ENCODE data around the gene AMTN.

- TF ChIP-seq, protein P1, sequence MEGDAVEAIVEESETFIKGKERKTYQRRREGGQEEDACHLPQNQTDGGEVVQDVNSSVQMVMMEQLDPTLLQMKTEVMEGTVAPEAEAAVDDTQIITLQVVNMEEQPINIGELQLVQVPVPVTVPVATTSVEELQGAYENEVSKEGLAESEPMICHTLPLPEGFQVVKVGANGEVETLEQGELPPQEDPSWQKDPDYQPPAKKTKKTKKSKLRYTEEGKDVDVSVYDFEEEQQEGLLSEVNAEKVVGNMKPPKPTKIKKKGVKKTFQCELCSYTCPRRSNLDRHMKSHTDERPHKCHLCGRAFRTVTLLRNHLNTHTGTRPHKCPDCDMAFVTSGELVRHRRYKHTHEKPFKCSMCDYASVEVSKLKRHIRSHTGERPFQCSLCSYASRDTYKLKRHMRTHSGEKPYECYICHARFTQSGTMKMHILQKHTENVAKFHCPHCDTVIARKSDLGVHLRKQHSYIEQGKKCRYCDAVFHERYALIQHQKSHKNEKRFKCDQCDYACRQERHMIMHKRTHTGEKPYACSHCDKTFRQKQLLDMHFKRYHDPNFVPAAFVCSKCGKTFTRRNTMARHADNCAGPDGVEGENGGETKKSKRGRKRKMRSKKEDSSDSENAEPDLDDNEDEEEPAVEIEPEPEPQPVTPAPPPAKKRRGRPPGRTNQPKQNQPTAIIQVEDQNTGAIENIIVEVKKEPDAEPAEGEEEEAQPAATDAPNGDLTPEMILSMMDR (tag by site-specific recombination; IDR thresholded peaks at IDR 0.05), result no peak
- no peak for TF ChIP-seq ZNF837 (tag by site-specific recombination; IDR thresholded peaks at IDR 0.05)
- no peak for TF ChIP-seq ZNF600 (tag by site-specific recombination; IDR thresholded peaks at IDR 0.05)
- TF ChIP-seq ZNF639 (tag by site-specific recombination; IDR thresholded peaks at IDR 0.05), result no peak
- no peak for TF ChIP-seq ZBTB48 (tag by site-specific recombination; IDR thresholded peaks at IDR 0.05)
- no peak for TF ChIP-seq SCRT2 (tag by site-specific recombination; IDR thresholded peaks at IDR 0.05)
- TF ChIP-seq, protein P2, sequence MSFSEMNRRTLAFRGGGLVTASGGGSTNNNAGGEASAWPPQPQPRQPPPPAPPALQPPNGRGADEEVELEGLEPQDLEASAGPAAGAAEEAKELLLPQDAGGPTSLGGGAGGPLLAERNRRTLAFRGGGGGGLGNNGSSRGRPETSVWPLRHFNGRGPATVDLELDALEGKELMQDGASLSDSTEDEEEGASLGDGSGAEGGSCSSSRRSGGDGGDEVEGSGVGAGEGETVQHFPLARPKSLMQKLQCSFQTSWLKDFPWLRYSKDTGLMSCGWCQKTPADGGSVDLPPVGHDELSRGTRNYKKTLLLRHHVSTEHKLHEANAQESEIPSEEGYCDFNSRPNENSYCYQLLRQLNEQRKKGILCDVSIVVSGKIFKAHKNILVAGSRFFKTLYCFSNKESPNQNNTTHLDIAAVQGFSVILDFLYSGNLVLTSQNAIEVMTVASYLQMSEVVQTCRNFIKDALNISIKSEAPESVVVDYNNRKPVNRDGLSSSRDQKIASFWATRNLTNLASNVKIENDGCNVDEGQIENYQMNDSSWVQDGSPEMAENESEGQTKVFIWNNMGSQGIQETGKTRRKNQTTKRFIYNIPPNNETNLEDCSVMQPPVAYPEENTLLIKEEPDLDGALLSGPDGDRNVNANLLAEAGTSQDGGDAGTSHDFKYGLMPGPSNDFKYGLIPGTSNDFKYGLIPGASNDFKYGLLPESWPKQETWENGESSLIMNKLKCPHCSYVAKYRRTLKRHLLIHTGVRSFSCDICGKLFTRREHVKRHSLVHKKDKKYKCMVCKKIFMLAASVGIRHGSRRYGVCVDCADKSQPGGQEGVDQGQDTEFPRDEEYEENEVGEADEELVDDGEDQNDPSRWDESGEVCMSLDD (tag by site-specific recombination; IDR thresholded peaks at IDR 0.05), result no peak
- TF ChIP-seq KLF9 (tag by site-specific recombination; IDR thresholded peaks at IDR 0.05; ENCODE audit: low read depth), result no peak
- TF ChIP-seq ZNF274 (IDR thresholded peaks at IDR 0.05; ENCODE audit: low read length), result no peak
- TF ChIP-seq ZNF274 (tag by site-specific recombination; IDR thresholded peaks at IDR 0.05; ENCODE audit: borderline replicate concordance), result no peak
These were observed 12.6 kb downstream of the AMTN start for GRCh38 chr4:70530997-70531396.
